C4-2B (cell line): Measurements from ENCODE around the gene MSMP.

Experiments used
- CTCF ChIP-seq: fragments of 450-650 bp; conservative IDR thresholded peaks from 2 replicates; pipeline ENCODE4 v1.5.1; 2017; ENCODE audit warnings: mild to moderate bottlenecking
- ZFX ChIP-seq: fragments of 450-650 bp; IDR thresholded peaks from 2 replicates; pipeline ENCODE4 v1.6.1; 2017

- TF ChIP-seq CTCF (no peak), ZFX (no peak)
These were observed 35.5 kb upstream of the MSMP start for GRCh38 chr9:35789541-35789940.
